Neural progenitor cell (in vitro differentiated cells): ENCODE measurements around the gene GRM8. TPM values are rescaled to one million over a fixed set of nuclear protein-coding genes. Genes with fewer than 3 reads are reported as not detected.

Experiments used
- DNase-seq: peaks from one replicate; pipeline ENCODE4 v3.0.0-alpha.2; 2016; ENCODE audit warnings: low spot score
- H2AFZ ChIP-seq: fragments of 200-600 bp; sonication (generic); replicated peaks from 2 replicates; pipeline ENCODE4 v1.6.1; 2016; ENCODE audit warnings: antibody characterized with exemption
- H3F3A ChIP-seq: fragments of 200-600 bp; sonication (generic); 2 replicates; pipeline ENCODE4 v1.6.1; 2016; ENCODE audit warnings: antibody characterized with exemption, low read depth
- H3K27ac ChIP-seq: fragments of 200-600 bp; sonication (generic); 2 replicates; pipeline ENCODE4 v1.5.1; 2016; ENCODE audit warnings: mild to moderate bottlenecking
- H3K27me3 ChIP-seq: fragments of 200-600 bp; sonication (generic); 2 replicates; pipeline ENCODE4 v1.6.1; 2016; ENCODE audit warnings: mild to moderate bottlenecking, moderate library complexity
- H3K36me3 ChIP-seq: fragments of 200-600 bp; sonication (generic); 2 replicates; pipeline ENCODE4 v1.5.1; 2016
- H3K4me1 ChIP-seq: fragments of 200-600 bp; sonication (generic); 2 replicates; pipeline ENCODE4 v1.6.1; 2016; ENCODE audit warnings: mixed run types
- H3K4me2 ChIP-seq: fragments of 200-600 bp; sonication (generic); 2 replicates; pipeline ENCODE4 v1.6.1; 2016
- H3K4me3 ChIP-seq: fragments of 200-600 bp; sonication (generic); 2 replicates; pipeline ENCODE4 v1.5.1; 2016
- H3K79me2 ChIP-seq: fragments of 200-600 bp; sonication (generic); 2 replicates; pipeline ENCODE4 v1.6.1; 2016; ENCODE audit warnings: low read depth
- H3K9ac ChIP-seq: fragments of 200-600 bp; sonication (generic); 2 replicates; pipeline ENCODE4 v1.6.1; 2016
- H3K9me3 ChIP-seq: fragments of 200-600 bp; sonication (generic); 2 replicates; pipeline ENCODE4 v1.5.1; 2016; ENCODE audit warnings: low read depth
- H4K20me1 ChIP-seq: fragments of 200-600 bp; sonication (generic); 2 replicates; pipeline ENCODE4 v1.6.1; 2016; ENCODE audit warnings: low read depth
- H3K27ac Mint-ChIP-seq: 3 replicates; pipeline ENCODE4 v1.8.0; 2021; ENCODE audit warnings: mixed read lengths
- H3K27me3 Mint-ChIP-seq: 2 replicates; pipeline ENCODE4 v1.8.0; 2022; ENCODE audit warnings: low read depth, mild to moderate bottlenecking, inconsistent platforms, moderate library complexity, mixed read lengths; ENCODE audit not compliant: insufficient read depth
- H3K36me3 Mint-ChIP-seq: 3 replicates; pipeline ENCODE4 v1.8.0; 2021; ENCODE audit warnings: mixed read lengths
- H3K4me1 Mint-ChIP-seq: 3 replicates; pipeline ENCODE4 v1.8.0; 2021; ENCODE audit warnings: mixed read lengths
- H3K4me3 Mint-ChIP-seq: 3 replicates; pipeline ENCODE4 v1.8.0; 2021; ENCODE audit warnings: mild to moderate bottlenecking, moderate library complexity, mixed read lengths
- H3K9me3 Mint-ChIP-seq: 3 replicates; pipeline ENCODE4 v1.8.0; 2020; ENCODE audit warnings: mixed read lengths
- EZH2 ChIP-seq: fragments of 200-600 bp; sonication (generic); IDR thresholded peaks from 2 replicates; pipeline ENCODE4 v1.6.1; 2017; ENCODE audit warnings: antibody characterized with exemption, mild to moderate bottlenecking, moderate library complexity
- EZH2phosphoT487 ChIP-seq: fragments of 200-600 bp; sonication (generic); IDR thresholded peaks from 2 replicates; pipeline ENCODE4 v1.6.1; 2017; ENCODE audit warnings: antibody characterized with exemption
- total RNA-seq: library from RNA; depleted of rRNA; stranded (reverse); fragments of >200 nt; gene quantifications from 2 replicates; pipeline ENCODE4 v1.2.3, GENCODE V29; 2015; ENCODE audit warnings: low replicate concordance
- TF ChIP-seq, protein P1 (sequence below): fragments of 200-600 bp; sonication (generic); IDR thresholded peaks from 2 replicates; pipeline ENCODE4 v1.5.1; 2017; ENCODE audit warnings: antibody characterized with exemption, mild to moderate bottlenecking

The GRM8 gene
- total RNA-seq, 1 donor from 2014 or later, result 0.62 TPM

DNA sequence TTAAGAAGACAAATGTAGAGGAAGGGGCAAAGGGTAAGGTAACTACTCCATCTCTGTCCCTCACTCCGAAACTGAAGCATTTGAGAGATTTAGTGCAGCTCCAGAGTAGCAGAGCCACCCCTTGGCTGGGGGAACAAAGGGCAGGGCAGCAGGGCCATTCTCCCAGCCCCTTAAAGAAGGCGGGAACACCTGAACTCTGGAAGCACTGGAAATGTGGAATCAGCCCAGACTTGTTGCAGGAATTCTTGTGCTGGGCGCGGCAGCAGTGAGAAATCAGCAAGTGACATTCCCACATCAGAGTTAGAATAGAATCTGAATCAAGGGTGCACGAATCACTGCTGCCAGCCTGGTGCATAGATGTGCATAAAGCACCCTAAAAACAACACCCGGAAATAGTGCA is 34.4 kb upstream of the GRM8 start:
- Histone ChIP-seq H3K27me3 (no peaks in the 10 kb centered on the region), H3K9me3 (no peaks in the 10 kb centered on the region), H3K4me1 (no peaks in the 10 kb centered on the region), H3K27ac (no peak overlapping the region), H3K4me2 (no peak overlapping the region), H4K20me1 (no peaks in the 10 kb centered on the region), H3K9ac (no peak overlapping the region), H2AFZ (no peak overlapping the region), H3K4me3 (no peak overlapping the region), H3F3A (no peaks in the 10 kb centered on the region), H3K36me3 (no peaks in the 10 kb centered on the region), H3K79me2 (no peaks in the 10 kb centered on the region)
- DNase-seq, result no peak
- TF ChIP-seq EZH2 (no peak), EZH2phosphoT487 (no peak)
- TF ChIP-seq, protein P1, sequence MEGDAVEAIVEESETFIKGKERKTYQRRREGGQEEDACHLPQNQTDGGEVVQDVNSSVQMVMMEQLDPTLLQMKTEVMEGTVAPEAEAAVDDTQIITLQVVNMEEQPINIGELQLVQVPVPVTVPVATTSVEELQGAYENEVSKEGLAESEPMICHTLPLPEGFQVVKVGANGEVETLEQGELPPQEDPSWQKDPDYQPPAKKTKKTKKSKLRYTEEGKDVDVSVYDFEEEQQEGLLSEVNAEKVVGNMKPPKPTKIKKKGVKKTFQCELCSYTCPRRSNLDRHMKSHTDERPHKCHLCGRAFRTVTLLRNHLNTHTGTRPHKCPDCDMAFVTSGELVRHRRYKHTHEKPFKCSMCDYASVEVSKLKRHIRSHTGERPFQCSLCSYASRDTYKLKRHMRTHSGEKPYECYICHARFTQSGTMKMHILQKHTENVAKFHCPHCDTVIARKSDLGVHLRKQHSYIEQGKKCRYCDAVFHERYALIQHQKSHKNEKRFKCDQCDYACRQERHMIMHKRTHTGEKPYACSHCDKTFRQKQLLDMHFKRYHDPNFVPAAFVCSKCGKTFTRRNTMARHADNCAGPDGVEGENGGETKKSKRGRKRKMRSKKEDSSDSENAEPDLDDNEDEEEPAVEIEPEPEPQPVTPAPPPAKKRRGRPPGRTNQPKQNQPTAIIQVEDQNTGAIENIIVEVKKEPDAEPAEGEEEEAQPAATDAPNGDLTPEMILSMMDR, result no peak
- no peaks in the 10 kb centered on the region for H3K9me3 Mint-ChIP-seq
- H3K27me3 Mint-ChIP-seq, result peaks cover 4% of the 10 kb centered on the region
- H3K27ac Mint-ChIP-seq, result no peak overlapping the region
- no peaks in the 10 kb centered on the region for H3K36me3 Mint-ChIP-seq
- H3K4me1 Mint-ChIP-seq, result no peaks in the 10 kb centered on the region
- H3K4me3 Mint-ChIP-seq, result no peak overlapping the region

DNA sequence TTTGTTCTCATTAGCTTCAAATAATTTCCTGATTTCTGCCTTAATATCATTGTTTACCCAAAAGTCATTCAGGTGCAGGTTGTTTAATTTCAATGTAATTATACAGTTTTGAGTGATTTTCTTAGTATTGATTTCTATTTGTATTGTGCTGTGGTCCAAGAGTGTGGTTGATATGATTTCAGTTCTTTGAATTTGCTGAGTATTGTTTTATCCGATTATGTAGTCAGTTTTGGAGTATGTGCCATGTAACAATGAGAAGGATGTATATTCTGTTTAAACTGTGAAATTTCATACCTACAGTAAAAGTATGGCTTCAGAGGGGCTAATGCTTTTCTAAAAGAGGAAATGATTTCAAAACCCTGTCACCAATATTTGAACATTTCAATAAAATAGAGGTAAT is 17.4 kb upstream of the GRM8 start:
- Mint-ChIP-seq H3K4me1 (no peaks in the 10 kb centered on the region), H3K27ac (no peak overlapping the region), H3K4me3 (no peak overlapping the region), H3K9me3 (no peaks in the 10 kb centered on the region), H3K36me3 (no peaks in the 10 kb centered on the region), H3K27me3 (no peaks in the 10 kb centered on the region)
- H3K9me3 ChIP-seq, result no peaks in the 10 kb centered on the region
- no peak for DNase-seq
- no peak overlapping the region for H3K4me2 ChIP-seq
- no peaks in the 10 kb centered on the region for H3K36me3 ChIP-seq
- H3F3A ChIP-seq, result no peaks in the 10 kb centered on the region
- H3K27me3 ChIP-seq, result peaks cover 38% of the 10 kb centered on the region
- no peaks in the 10 kb centered on the region for H4K20me1 ChIP-seq
- no peak for TF ChIP-seq EZH2
- TF ChIP-seq, protein P1, result no peak
- TF ChIP-seq EZH2phosphoT487, result no peak
- no peak overlapping the region for H3K4me3 ChIP-seq
- no peak overlapping the region for H2AFZ ChIP-seq
- no peaks in the 10 kb centered on the region for H3K79me2 ChIP-seq
- no peak overlapping the region for H3K27ac ChIP-seq
- H3K4me1 ChIP-seq, result peaks cover 7% of the 10 kb centered on the region
- no peak overlapping the region for H3K9ac ChIP-seq

DNA sequence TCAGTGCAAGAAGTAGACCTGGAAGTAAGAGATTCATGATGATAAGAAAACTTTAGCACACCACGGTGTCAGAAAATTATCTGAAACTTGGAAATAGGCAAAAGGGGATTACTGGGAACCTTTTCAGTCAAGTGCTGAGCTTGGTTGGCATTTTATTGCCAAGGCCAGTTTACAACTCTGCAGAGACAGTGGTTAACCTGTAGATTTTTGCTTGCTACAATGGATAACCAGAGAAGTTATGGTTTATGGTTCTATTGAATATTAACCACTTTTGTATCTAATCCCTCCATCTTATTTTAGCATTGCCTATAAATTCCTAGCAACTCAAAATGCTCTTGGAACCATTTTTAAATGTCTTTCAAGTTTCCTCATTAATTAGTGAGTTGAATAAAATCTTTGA is 13.3 kb upstream of the GRM8 start:
- H3K27ac ChIP-seq, result no peak overlapping the region
- no peak overlapping the region for H2AFZ ChIP-seq
- H3K9me3 ChIP-seq, result no peaks in the 10 kb centered on the region
- no peak for DNase-seq
- H3F3A ChIP-seq, result no peaks in the 10 kb centered on the region
- Mint-ChIP-seq H3K27ac (no peak overlapping the region), H3K9me3 (no peaks in the 10 kb centered on the region), H3K4me1 (no peaks in the 10 kb centered on the region), H3K36me3 (no peaks in the 10 kb centered on the region), H3K4me3 (no peak overlapping the region), H3K27me3 (no peaks in the 10 kb centered on the region)
- H3K4me2 ChIP-seq, result no peak overlapping the region
- no peak overlapping the region for H3K9ac ChIP-seq
- H3K4me3 ChIP-seq, result no peak overlapping the region
- H3K36me3 ChIP-seq, result no peaks in the 10 kb centered on the region
- no peaks in the 10 kb centered on the region for H3K4me1 ChIP-seq
- no peaks in the 10 kb centered on the region for H4K20me1 ChIP-seq
- TF ChIP-seq, protein P1, result no peak
- no peak for TF ChIP-seq EZH2
- TF ChIP-seq EZH2phosphoT487, result no peak
- H3K27me3 ChIP-seq, result peaks cover 79% of the 10 kb centered on the region
- no peaks in the 10 kb centered on the region for H3K79me2 ChIP-seq
